Mononuclear cell (primary cell): ENCODE data around the gene KRT15. TPM values are rescaled to one million over a fixed set of nuclear protein-coding genes. Genes with fewer than 3 reads are reported as not detected.
"Not testable (repeated sequence)": the region's sequence is repeated elsewhere in the genome, so short reads cannot be mapped to it uniquely, and the experiment has no call there.

Source experiments
- H3K27me3 ChIP-seq: 2 replicates; pipeline ENCODE4 v1.6.0; 2011; ENCODE audit warnings: low read length, control low read depth; ENCODE audit not compliant: insufficient read depth
- H3K4me1 ChIP-seq: 2 replicates; pipeline ENCODE4 v1.5.1; 2011; ENCODE audit warnings: mild to moderate bottlenecking, low read length, control low read depth; ENCODE audit not compliant: insufficient read depth
- H3K4me3 ChIP-seq: 2 replicates; pipeline ENCODE4 v1.5.1; 2011; ENCODE audit warnings: mild to moderate bottlenecking, low read length, moderate library complexity
- H3K9me3 ChIP-seq: 2 replicates; pipeline ENCODE4 v1.5.1; 2011; ENCODE audit warnings: low read depth, mild to moderate bottlenecking, control low read depth, low read length
- total RNA-seq: library from RNA; depleted of rRNA; stranded (reverse); fragments of >200 nt; gene quantifications from one replicate; pipeline ENCODE4 v1.2.3, GENCODE V29; 2012

Gene KRT15
- total RNA-seq, 1 donor = not detected

- H3K27me3 ChIP-seq = no peaks in the 10 kb centered on the region
- no peaks in the 10 kb centered on the region for H3K9me3 ChIP-seq
- H3K4me3 ChIP-seq = no peak overlapping the region
- H3K4me1 ChIP-seq = peaks cover 18% of the 10 kb centered on the region
Observed at GRCh38 chr17:41548844-41549595, 30.3 kb upstream of the KRT15 start.

GRCh38 chr17:41547921-41548843 lies 29.5 kb upstream of the KRT15 start:
- Histone ChIP-seq H3K9me3 (no peaks in the 10 kb centered on the region), H3K27me3 (no peaks in the 10 kb centered on the region), H3K4me1 (peaks cover 18% of the 10 kb centered on the region), H3K4me3 (no peak overlapping the region)

- Histone ChIP-seq H3K4me1 (peaks cover 18% of the 10 kb centered on the region), H3K9me3 (no peaks in the 10 kb centered on the region), H3K4me3 (no peak overlapping the region), H3K27me3 (no peaks in the 10 kb centered on the region)
Observed at GRCh38 chr17:41547378-41547841, 28.7 kb upstream of the KRT15 start.

- Histone ChIP-seq H3K4me1 (peaks cover 18% of the 10 kb centered on the region), H3K27me3 (no peaks in the 10 kb centered on the region), H3K4me3 (no peak overlapping the region), H3K9me3 (no peaks in the 10 kb centered on the region)
Observed at GRCh38 chr17:41546819-41547218, 28.1 kb upstream of the KRT15 start.

- H3K9me3 ChIP-seq = no peaks in the 10 kb centered on the region
- no peaks in the 10 kb centered on the region for H3K27me3 ChIP-seq
- peaks cover 18% of the 10 kb centered on the region for H3K4me1 ChIP-seq
- no peak overlapping the region for H3K4me3 ChIP-seq
Observed at GRCh38 chr17:41545829-41546410, 27.2 kb upstream of the KRT15 start.

- no peaks in the 10 kb centered on the region for H3K27me3 ChIP-seq
- no peak overlapping the region for H3K4me3 ChIP-seq
- H3K4me1 ChIP-seq = peaks cover 18% of the 10 kb centered on the region
- no peaks in the 10 kb centered on the region for H3K9me3 ChIP-seq
Observed at GRCh38 chr17:41544935-41545334, 26.2 kb upstream of the KRT15 start.

- Histone ChIP-seq H3K4me1 (peaks cover 18% of the 10 kb centered on the region), H3K4me3 (no peak overlapping the region), H3K27me3 (no peaks in the 10 kb centered on the region), H3K9me3 (no peaks in the 10 kb centered on the region)
Observed at GRCh38 chr17:41544491-41544892, 25.8 kb upstream of the KRT15 start.

GRCh38 chr17:41542786-41543185 lies 24.1 kb upstream of the KRT15 start:
- H3K9me3 ChIP-seq, H3K4me3 ChIP-seq, H3K4me1 ChIP-seq, H3K27me3 ChIP-seq: not testable (repeated sequence)

GRCh38 chr17:41542357-41542756 lies 23.7 kb upstream of the KRT15 start:
- no peaks in the 10 kb centered on the region for H3K9me3 ChIP-seq
- no peaks in the 10 kb centered on the region for H3K27me3 ChIP-seq
- H3K4me3 ChIP-seq = no peak overlapping the region
- no peaks in the 10 kb centered on the region for H3K4me1 ChIP-seq

GRCh38 chr17:41540921-41541625 lies 22.4 kb upstream of the KRT15 start:
- no peaks in the 10 kb centered on the region for H3K9me3 ChIP-seq
- H3K4me3 ChIP-seq = no peak overlapping the region

GRCh38 chr17:41539979-41540701 lies 21.4 kb upstream of the KRT15 start:
- Histone ChIP-seq H3K4me3 (no peak overlapping the region), H3K4me1 (no peaks in the 10 kb centered on the region), H3K27me3 (no peaks in the 10 kb centered on the region), H3K9me3 (no peaks in the 10 kb centered on the region)

More at GRCh38 chr17:41540921-41541625, 22.4 kb upstream of the KRT15 start:
- H3K4me1 ChIP-seq = no peaks in the 10 kb centered on the region
- H3K27me3 ChIP-seq = no peaks in the 10 kb centered on the region

GRCh38 chr17:41539071-41539492 lies 20.4 kb upstream of the KRT15 start:
- Histone ChIP-seq H3K9me3 (no peaks in the 10 kb centered on the region), H3K4me1 (no peaks in the 10 kb centered on the region), H3K4me3 (no peak overlapping the region), H3K27me3 (no peaks in the 10 kb centered on the region)

GRCh38 chr17:41538565-41538991 lies 19.9 kb upstream of the KRT15 start:
- H3K4me3 ChIP-seq = no peak overlapping the region
- H3K27me3 ChIP-seq = peaks cover 1% of the 10 kb centered on the region
- no peaks in the 10 kb centered on the region for H3K4me1 ChIP-seq
- H3K9me3 ChIP-seq = no peaks in the 10 kb centered on the region

GRCh38 chr17:41537990-41538389 lies 19.3 kb upstream of the KRT15 start:
- no peaks in the 10 kb centered on the region for H3K9me3 ChIP-seq
- no peaks in the 10 kb centered on the region for H3K4me1 ChIP-seq
- H3K4me3 ChIP-seq = no peak overlapping the region
- peaks cover 3% of the 10 kb centered on the region for H3K27me3 ChIP-seq
